GM12878 (cell line): ENCODE results near the gene FBLN5. TPM values are rescaled to one million over a fixed set of nuclear protein-coding genes. Genes with fewer than 3 reads are reported as not detected.

Source experiments
- ATAC-seq: fragments of 200-7000 bp; cut with Tn5 transposase; 3 replicates; pipeline ENCODE4 v1.9.1; 2020; ENCODE audit warnings: mild to moderate bottlenecking, moderate library complexity
- BruUV-seq: library from RNA; stranded (reverse); fragments of 400-500 nt; replicated peaks from 2 replicates; lab custom pipeline; 2021; lab: Mats Ljungman, UMichigan
- CTCF ChIA-PET: fragments of 300-600 bp; sonication (Branson Sonifier 250); formaldehyde crosslinking; extraction: SDS; loops from one replicate; lab custom pipeline; 2021; ENCODE audit warnings: inconsistent platforms; lab: Yijun Ruan, JAX
- POLR2A ChIA-PET: fragments of 350-600 bp; formaldehyde crosslinking; extraction: SDS; loops from one replicate; lab custom pipeline; 2021; ENCODE audit warnings: inconsistent platforms; lab: Charles Lee
- RAD21 ChIA-PET: fragments of 300-600 bp; sonication (Branson Sonifier 250); formaldehyde crosslinking; loops from one replicate; lab custom pipeline; 2023; ENCODE audit warnings: antibody characterized with exemption; ENCODE audit not compliant: unreplicated experiment; lab: Charles Lee
- SMC1A ChIA-PET: fragments of 300-600 bp; sonication (Branson Sonifier 250); formaldehyde crosslinking; loops from one replicate; lab custom pipeline; 2023; ENCODE audit not compliant: unreplicated experiment, uncharacterized antibody; lab: Charles Lee
- DNase-seq: peaks from one replicate; pipeline ENCODE4 v3.0.0-alpha.2; 2011; ENCODE audit warnings: low read depth, low spot score
- FAIRE-seq: peaks from 3 replicates; lab custom pipeline; 2011; peaks lifted over from hg19 to GRCh38; lab: Jason Lieb, UNC
- H2AFZ ChIP-seq: 2 replicates; pipeline ENCODE4 v1.6.0; 2011; ENCODE audit warnings: low read depth, low read length, control low read depth; ENCODE audit not compliant: control insufficient read depth
- H3K27ac ChIP-seq: 2 replicates; pipeline ENCODE4 v1.5.1; 2011; ENCODE audit warnings: control low read depth; ENCODE audit not compliant: control insufficient read depth, insufficient read depth
- H3K27me3 ChIP-seq, 2 experiments: replicated peaks in 1 of 2; 2 replicates each; pipeline versions ENCODE4 v1.6.0 to v1.6.1; 2011; ENCODE audit warnings: low read length in 1 of 2; ENCODE audit not compliant: control insufficient read depth in 2 of 2, insufficient read depth in 2 of 2
- H3K36me3 ChIP-seq, 2 experiments: 2 replicates each; pipeline ENCODE4 v1.5.1; 2011; ENCODE audit warnings: low read length in 1 of 2; ENCODE audit not compliant: control insufficient read depth in 2 of 2, insufficient read depth in 2 of 2
- H3K4me1 ChIP-seq: 2 replicates; pipeline ENCODE4 v1.6.1; 2011; ENCODE audit warnings: mild to moderate bottlenecking, low read length, moderate library complexity, mixed read lengths; ENCODE audit not compliant: control insufficient read depth, insufficient read depth
- H3K4me2 ChIP-seq: 2 replicates; pipeline ENCODE4 v1.6.0; 2011; ENCODE audit warnings: control low read depth; ENCODE audit not compliant: control insufficient read depth, insufficient read depth
- H3K4me3 ChIP-seq: fragments of 200-600 bp; sonication (generic); 2 replicates; pipeline ENCODE4 v1.5.1; 2016
- H3K79me2 ChIP-seq: 2 replicates; pipeline ENCODE4 v1.6.0; 2011; ENCODE audit warnings: low read length; ENCODE audit not compliant: control insufficient read depth, insufficient read depth
- H3K9ac ChIP-seq: 2 replicates; pipeline ENCODE4 v1.8.0; 2011; ENCODE audit warnings: low read length, control low read depth, mixed read lengths; ENCODE audit not compliant: control insufficient read depth, insufficient read depth
- H3K9me3 ChIP-seq: replicated peaks from 3 replicates; pipeline ENCODE4 v1.5.1; 2011; ENCODE audit warnings: mild to moderate bottlenecking, low read length; ENCODE audit not compliant: control insufficient read depth, insufficient read depth
- H4K20me1 ChIP-seq: 2 replicates; pipeline ENCODE4 v1.6.0; 2011; ENCODE audit not compliant: control insufficient read depth, insufficient read depth
- ASH2L ChIP-seq: fragments of 300-600, 200-600 bp; sonication (generic); IDR thresholded peaks from 2 replicates; pipeline ENCODE4 v1.6.1; 2017; ENCODE audit warnings: low read depth, mild to moderate bottlenecking, borderline replicate concordance
- EGR1 ChIP-seq, 2 experiments: IDR thresholded peaks; 1 replicate in 1 of 2; 2 replicates in 1 of 2; pipeline ENCODE4 v1.6.1; 2011 to 2012; ENCODE audit warnings: low read depth in 2 of 2, low read length in 2 of 2, borderline replicate concordance in 1 of 2, mild to moderate bottlenecking in 1 of 2, moderate library complexity in 1 of 2
- SMAD1 ChIP-seq: fragments of 450-650 bp; IDR thresholded peaks from 2 replicates; pipeline ENCODE4 v1.6.1; 2018; ENCODE audit warnings: mild to moderate bottlenecking, low read depth; ENCODE audit not compliant: partially characterized antibody
- STAT3 ChIP-seq: IDR thresholded peaks from 2 replicates; pipeline ENCODE4 v1.6.1; 2011; ENCODE audit warnings: low read depth, low read length, improper control_type of control experiment
- WGBS: methylation state at CpG from one replicate; pipeline ENCODE4 v1.1.6; 2016; ENCODE audit warnings: low lambda C conversion rate; ENCODE audit not compliant: insufficient replicate concordance, insufficient coverage; ENCODE audit errors: missing lambda C conversion rate; 5-methylcytosine and 5-hydroxymethylcytosine counted together
- in situ Hi-C: fragments of 300-500 bp; cut with MboI; formaldehyde crosslinking; loops from 9 replicates; pipeline ENCODE4 v1.14.3; 2018; ENCODE audit warnings: mixed read lengths
- intact Hi-C: fragments of 100-400 bp; cut with micrococcal nuclease; formaldehyde crosslinking; loops from one replicate; pipeline ENCODE4 v1.14.2; 2022; ENCODE audit not compliant: unreplicated experiment
- polyA plus RNA-seq, 11 experiments: library from polyadenylated mRNA; depleted of rRNA in 4 of 11; unstranded in 6 of 11; stranded (reverse) in 5 of 11; fragments of >200 nt; fragmentation: Nextera tagmentation in 4 of 11; fragmentation: Illumina TruSeq in 1 of 11; extraction: Ambion mirVana in 4 of 11; extraction: Trizol in 1 of 11; gene quantifications; 1 replicate in 1 of 11; 2 replicates in 10 of 11; pipeline versions ENCODE4 v1.2.1 to v1.2.3, GENCODE V29; 2011 to 2016; ENCODE audit warnings: inconsistent platforms in 2 of 11, missing spikeins in 2 of 11, low read depth in 1 of 11
- total RNA-seq, 4 experiments: library from RNA; depleted of rRNA in 3 of 4; stranded (reverse); fragments of >200 nt in 3 of 4; fragmentation: Illumina TruSeq in 1 of 4; extraction: Trizol in 1 of 4; gene quantifications; 2 replicates each; pipeline versions ENCODE4 v1.2.1 to v1.2.3, GENCODE V29; 2013 to 2021
- TF ChIP-seq, protein P1 (sequence below): fragments of 450-650 bp; IDR thresholded peaks from 2 replicates; pipeline ENCODE4 v1.6.1; 2018; ENCODE audit warnings: mild to moderate bottlenecking, low read depth, moderate library complexity; ENCODE audit not compliant: partially characterized antibody

The FBLN5 gene
- total and polyA plus RNA-seq, 10 of the 15 experiments (the other 5 are each of a cell fraction or from before 2014, with no cell fraction given): 0.03 to 0.64 (median 0.24) TPM

- intact Hi-C loops (no loop called here), in situ Hi-C loops (no loop called here)
- H3K9me3 ChIP-seq: no peaks in the 10 kb centered on the region
- H3K4me1 ChIP-seq: no peaks in the 10 kb centered on the region
- H3K27me3 ChIP-seq: no peaks in the 10 kb centered on the region
- TF ChIP-seq SMAD1 (no peak), ASH2L (no peak), STAT3 (no peak), EGR1 (IDR thresholded peaks at IDR 0.05; ENCODE audit: borderline replicate concordance in 1 of 2, low read depth in 2 of 2, low read length in 2 of 2) (no peak)
- TF ChIP-seq, protein P1, sequence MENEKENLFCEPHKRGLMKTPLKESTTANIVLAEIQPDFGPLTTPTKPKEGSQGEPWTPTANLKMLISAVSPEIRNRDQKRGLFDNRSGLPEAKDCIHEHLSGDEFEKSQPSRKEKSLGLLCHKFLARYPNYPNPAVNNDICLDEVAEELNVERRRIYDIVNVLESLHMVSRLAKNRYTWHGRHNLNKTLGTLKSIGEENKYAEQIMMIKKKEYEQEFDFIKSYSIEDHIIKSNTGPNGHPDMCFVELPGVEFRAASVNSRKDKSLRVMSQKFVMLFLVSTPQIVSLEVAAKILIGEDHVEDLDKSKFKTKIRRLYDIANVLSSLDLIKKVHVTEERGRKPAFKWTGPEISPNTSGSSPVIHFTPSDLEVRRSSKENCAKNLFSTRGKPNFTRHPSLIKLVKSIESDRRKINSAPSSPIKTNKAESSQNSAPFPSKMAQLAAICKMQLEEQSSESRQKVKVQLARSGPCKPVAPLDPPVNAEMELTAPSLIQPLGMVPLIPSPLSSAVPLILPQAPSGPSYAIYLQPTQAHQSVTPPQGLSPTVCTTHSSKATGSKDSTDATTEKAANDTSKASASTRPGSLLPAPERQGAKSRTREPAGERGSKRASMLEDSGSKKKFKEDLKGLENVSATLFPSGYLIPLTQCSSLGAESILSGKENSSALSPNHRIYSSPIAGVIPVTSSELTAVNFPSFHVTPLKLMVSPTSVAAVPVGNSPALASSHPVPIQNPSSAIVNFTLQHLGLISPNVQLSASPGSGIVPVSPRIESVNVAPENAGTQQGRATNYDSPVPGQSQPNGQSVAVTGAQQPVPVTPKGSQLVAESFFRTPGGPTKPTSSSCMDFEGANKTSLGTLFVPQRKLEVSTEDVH: no peak
- H3K4me3 ChIP-seq: no peak overlapping the region
- BruUV-seq: no TSS peak
- H3K27ac ChIP-seq: no peak overlapping the region
- no peak for ATAC-seq
- DNase-seq: no peak
- H3K9ac ChIP-seq: no peak overlapping the region
- no peak for FAIRE-seq
- ChIA-PET SMC1A (no interaction called here), POLR2A (no interaction called here), CTCF (no interaction called here), RAD21 (no interaction called here)
- H3K4me2 ChIP-seq: no peak overlapping the region
- WGBS: 55% methylated on average over 9 of the region's 9 CpGs
- no peaks in the 10 kb centered on the region for H3K79me2 ChIP-seq
- no peaks in the 10 kb centered on the region; a peak in 1 of 4 replicates for H3K36me3 ChIP-seq
- no peaks in the 10 kb centered on the region for H4K20me1 ChIP-seq
- H2AFZ ChIP-seq: no peak overlapping the region
These were observed 10.4 kb upstream of the FBLN5 start for GRCh38 chr14:91957876-91958313.
